CD4-positive, alpha-beta T cell treated with Interleukin-6 for 4 hours (primary cell): Measurements from ENCODE around the gene TRAPPC8.
"Not testable (repeated sequence)": the region's sequence is repeated elsewhere in the genome, so short reads cannot be mapped to it uniquely, and the experiment has no call there.

Source experiments
- DNase-seq: peaks from one replicate; pipeline ENCODE4 v3.0.0-alpha.2; 2020; ENCODE audit warnings: mixed read lengths

The TRAPPC8 gene

GRCh38 chr18:31840499-31840898, 102.4 kb downstream of the TRAPPC8 start:
- DNase-seq: no peak

DNA sequence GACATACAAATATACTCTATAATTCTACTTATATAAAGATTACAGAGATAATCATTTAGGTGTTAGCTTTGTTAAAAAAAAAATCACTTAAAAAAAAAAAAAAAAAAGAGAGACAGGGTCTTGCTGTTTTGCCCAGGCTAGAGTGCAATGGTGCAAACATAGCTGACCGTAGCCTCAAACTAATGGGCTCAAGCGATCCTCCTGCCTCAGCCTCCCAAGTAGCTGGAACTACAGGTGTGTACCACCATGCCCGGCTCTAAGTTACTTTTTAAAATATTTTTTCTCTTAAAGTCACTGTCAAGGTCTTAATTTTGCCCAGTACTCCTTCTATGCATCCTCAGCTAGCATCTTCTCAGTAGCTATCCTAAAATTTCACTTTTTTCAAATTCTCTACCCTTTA, 105.0 kb downstream of the TRAPPC8 start:
- no peak for DNase-seq

- DNase-seq: no peak
Observed at GRCh38 chr18:31835528-31836133, 107.3 kb downstream of the TRAPPC8 start.

GRCh38 chr18:31831903-31832302, 111.0 kb downstream of the TRAPPC8 start:
- DNase-seq: no peak

DNA sequence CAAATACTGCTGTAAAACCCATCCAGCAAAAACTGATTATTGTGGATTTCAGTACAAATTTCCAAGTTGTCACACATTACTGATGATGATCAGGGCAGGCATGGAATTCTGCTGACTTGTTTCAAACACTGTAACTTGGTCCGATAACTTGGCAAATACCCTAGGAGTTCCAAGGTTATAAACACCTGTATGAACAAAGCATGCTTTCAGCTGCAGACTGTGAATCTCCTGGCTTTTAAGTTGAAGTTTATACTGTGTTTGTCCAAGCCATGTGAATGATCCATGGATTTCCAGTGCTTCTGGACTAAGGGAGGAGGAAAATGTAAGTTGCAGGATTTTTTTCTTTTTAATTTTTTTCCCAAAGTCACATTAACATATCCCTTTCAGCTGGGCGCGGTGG, 112.2 kb downstream of the TRAPPC8 start:
- DNase-seq: no peak

GRCh38 chr18:31828613-31829012, 114.3 kb downstream of the TRAPPC8 start:
- DNase-seq: no peak

GRCh38 chr18:31826673-31827325, 116.1 kb downstream of the TRAPPC8 start:
- DNase-seq: not testable (repeated sequence)

DNA sequence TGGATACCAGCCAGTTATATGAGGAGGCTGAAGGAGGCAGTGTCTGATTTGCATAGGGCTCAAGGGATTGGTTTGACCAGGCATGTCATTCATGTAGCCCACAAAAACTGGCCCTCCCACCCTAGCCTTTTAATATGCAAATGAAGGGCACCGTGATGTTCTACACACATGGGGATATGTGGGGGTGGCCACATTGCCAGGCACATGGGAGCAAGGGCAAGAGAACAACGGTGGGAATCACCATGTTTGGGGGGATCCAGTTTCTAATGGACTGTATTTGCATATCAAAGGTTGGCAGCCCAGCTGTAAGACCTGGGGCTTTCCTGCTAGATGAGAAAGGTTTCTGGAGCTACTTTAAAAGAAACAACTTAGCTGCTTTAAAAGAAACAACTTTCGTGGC, 117.2 kb downstream of the TRAPPC8 start:
- no peak for DNase-seq

DNA sequence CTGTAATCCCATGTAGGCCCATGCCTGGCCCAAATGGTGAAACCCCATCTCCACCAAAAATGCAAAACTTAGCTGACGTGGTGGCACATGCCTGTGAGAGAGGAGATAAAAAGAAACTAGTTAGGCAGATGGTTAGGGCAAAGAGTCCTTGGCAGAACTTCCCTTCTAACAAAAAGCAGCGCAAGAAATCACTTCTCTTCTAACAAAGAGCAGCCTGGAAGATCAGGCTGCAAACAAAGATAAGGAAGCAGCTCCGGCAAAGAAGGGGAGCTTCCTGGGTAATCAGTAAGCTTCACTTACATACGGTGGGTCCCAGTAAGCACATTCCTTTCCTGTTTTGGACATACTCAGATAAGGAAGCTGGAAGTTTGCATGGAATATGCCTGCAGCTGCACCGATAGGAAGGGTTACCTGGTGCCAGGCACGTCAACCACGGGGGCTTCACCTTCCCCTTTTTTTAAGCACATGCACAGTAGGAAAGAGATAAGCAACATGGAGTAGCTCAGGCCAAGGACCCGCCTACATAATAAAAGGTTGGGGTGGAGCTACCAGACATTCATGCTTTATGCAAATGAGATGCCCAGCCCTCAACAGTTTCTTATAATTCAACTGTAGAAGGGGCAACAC, 121.3 kb downstream of the TRAPPC8 start:
- DNase-seq: no peak

DNA sequence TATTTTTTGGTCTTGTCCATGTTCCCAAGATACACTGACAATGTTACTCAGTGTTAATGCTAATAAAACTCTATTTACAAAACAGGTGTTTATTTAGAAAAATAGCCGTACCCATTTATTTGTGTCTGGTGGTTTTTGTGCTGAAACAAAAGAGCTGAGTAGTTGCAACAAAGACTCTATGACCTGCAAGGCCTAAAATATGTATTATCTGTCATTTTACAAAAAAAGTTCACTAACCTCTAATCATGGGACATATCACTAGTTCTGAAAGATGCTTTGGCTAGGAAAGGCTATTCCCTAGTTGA, 123.1 kb downstream of the TRAPPC8 start:
- no peak for DNase-seq

DNA sequence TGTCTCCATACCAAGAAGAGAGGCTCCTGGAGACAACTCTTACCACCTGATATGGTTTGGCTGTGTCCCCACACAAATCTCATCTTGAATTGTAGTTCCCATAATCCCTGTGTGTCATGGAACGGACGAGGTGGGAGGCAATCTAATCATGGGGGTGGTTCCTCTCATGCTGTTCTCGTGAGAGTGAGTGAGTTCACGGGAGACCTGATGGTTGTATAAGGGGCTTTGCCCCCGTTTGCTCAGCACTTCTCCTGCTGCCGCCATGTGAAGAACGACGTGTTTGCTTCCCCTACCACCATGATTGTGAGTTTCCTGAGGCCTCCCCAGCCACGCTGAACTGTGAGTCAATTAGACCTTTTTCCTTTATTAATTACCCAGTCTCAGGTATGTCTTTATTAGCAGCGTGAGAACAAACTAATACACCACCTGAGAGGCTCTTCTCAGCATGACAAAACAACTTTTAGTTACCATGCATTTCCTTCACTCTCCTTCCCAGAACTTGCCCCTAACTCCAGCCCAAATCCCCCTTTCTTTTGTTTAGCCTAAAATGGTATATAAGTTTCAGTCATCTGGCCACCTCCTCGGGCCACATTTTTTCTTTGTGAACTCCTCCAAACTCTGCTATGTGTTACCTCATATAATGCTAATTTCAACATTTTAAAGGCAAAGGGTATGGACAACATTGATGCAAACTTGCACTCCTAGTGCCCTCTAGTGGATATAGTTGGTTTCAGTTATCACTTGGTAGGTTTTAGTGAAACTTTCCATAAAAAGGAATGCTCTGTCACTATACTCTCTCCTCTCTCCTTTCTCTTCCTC, 123.6 kb downstream of the TRAPPC8 start:
- DNase-seq: no peak

- no peak for DNase-seq
Observed at GRCh38 chr18:31814132-31814531, 128.8 kb downstream of the TRAPPC8 start.

- not testable (repeated sequence) for DNase-seq
Observed at GRCh38 chr18:31810336-31811130, 132.4 kb downstream of the TRAPPC8 start.

- not testable (repeated sequence) for DNase-seq
Observed at GRCh38 chr18:31809049-31809448, 133.9 kb downstream of the TRAPPC8 start.

GRCh38 chr18:31801078-31801477, 141.8 kb downstream of the TRAPPC8 start:
- DNase-seq: no peak

- DNase-seq: not testable (repeated sequence)
Observed at GRCh38 chr18:31799257-31799656, 143.7 kb downstream of the TRAPPC8 start.

DNA sequence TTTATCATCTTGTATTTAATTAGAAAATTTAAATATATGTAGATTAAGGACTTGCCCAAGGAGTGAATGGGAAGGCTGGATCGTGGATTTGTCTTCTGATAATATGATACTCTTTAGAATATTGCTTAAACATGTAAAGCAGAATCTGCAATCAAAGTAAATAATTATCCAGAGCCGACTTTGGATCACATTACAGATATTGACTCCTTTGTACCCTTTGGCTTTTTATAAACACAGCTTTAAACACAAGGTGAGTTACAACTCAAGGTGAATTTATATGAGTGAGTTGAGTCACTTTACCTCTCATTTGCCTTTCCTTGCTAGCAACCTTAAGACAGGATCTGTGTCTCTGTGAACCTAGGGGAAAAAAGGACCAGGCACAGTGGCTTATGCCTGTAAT, 144.5 kb downstream of the TRAPPC8 start:
- no peak for DNase-seq

- DNase-seq: no peak
Observed at GRCh38 chr18:31795747-31796146, 147.2 kb downstream of the TRAPPC8 start.

GRCh38 chr18:31793531-31793930, 149.4 kb downstream of the TRAPPC8 start:
- no peak for DNase-seq

GRCh38 chr18:31792580-31792911, 150.4 kb downstream of the TRAPPC8 start:
- no peak for DNase-seq

- no peak for DNase-seq
Observed at GRCh38 chr18:31791817-31792579, 150.9 kb downstream of the TRAPPC8 start.

DNA sequence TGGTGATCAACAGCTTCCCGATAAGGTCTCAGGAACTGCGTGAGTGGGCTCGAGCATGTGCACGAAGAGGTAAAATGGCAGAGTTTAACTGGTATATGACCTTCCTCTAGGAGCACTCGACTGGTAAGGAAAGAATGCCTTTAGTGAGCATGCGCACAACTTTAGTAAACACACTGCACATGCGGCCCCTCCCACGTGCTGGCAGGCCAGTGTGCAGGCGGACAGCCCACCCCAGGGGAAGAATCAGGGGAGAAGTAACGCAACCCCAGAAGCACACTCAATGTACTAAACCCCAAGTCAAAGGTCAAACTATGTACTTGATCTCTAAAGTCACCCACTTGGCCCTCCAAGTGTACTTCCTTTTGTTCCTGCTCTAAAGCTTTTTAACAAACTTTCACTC, 153.5 kb downstream of the TRAPPC8 start:
- no peak for DNase-seq
